ENCODE results near the gene FRS3. TPM values are rescaled to one million over a fixed set of nuclear protein-coding genes. Genes with fewer than 3 reads are reported as not detected.
A peak's percentile ranks its signal among the peaks of the same experiment; 100 is the strongest.

FRS3 gene
- total and polyA plus RNA-seq, 2 of the 13 experiments (the other 11 are each of a cell fraction or from before 2014, with no cell fraction given) = 3.0 to 7.4 TPM

GRCh38 chr6:41735427-41736185 is 44.1 kb downstream of the FRS3 start, which contains the start of gene TFEB (continued):
- TF ChIP-seq ZSCAN31 (CRISPR knock-in tag; IDR thresholded peaks at IDR 0.05; ENCODE audit: low read depth) = 0 out of 2 replicates have a peak, but pooled peaks have one; percentile 52
- no peak for TF ChIP-seq SMARCC2 (IDR thresholded peaks at IDR 0.05)
- no peak; the same call in 1 of the 2 replicates for TF ChIP-seq ZNF724P (CRISPR knock-in tag; IDR thresholded peaks at IDR 0.05; ENCODE audit: borderline replicate concordance)
- no peak for TF ChIP-seq KDM6A (CRISPR knock-in tag; IDR thresholded peaks at IDR 0.05; ENCODE audit: low read depth)
- 0 out of 2 replicates have a peak, but pooled peaks have one; percentile 37 for TF ChIP-seq KAT7 (CRISPR knock-in tag; IDR thresholded peaks at IDR 0.05; ENCODE audit: borderline replicate concordance)
- no peak for TF ChIP-seq RNF219 (CRISPR knock-in tag; IDR thresholded peaks at IDR 0.05)
- TF ChIP-seq HDAC1 (CRISPR knock-in tag; IDR thresholded peaks at IDR 0.05) = peak; percentile 77
- TF ChIP-seq RCOR2 (CRISPR knock-in tag; IDR thresholded peaks at IDR 0.05) = 0 out of 2 replicates have a peak, but pooled peaks have one; percentile 18
- TF ChIP-seq KDM5B (CRISPR knock-in tag; IDR thresholded peaks at IDR 0.05; ENCODE audit: borderline replicate concordance) = no peak; the same call in 1 of the 2 replicates
- TF ChIP-seq ZNF576 (CRISPR knock-in tag; IDR thresholded peaks at IDR 0.05) = no peak
- peak; percentile 53; the same call in 1 of the 2 replicates for TF ChIP-seq MYNN (CRISPR knock-in tag; IDR thresholded peaks at IDR 0.05; ENCODE audit: low read depth)
- TF ChIP-seq GMEB1 (CRISPR knock-in tag; IDR thresholded peaks at IDR 0.05; ENCODE audit: borderline replicate concordance) = peak; percentile 85
- TF ChIP-seq PHF8 (CRISPR knock-in tag; IDR thresholded peaks at IDR 0.05) = no peak; the same call in 1 of the 2 replicates
- peak; percentile 92; the same call in 1 of the 2 replicates for TF ChIP-seq ZNF777 (CRISPR knock-in tag; IDR thresholded peaks at IDR 0.05)
- no peak for TF ChIP-seq SMYD3 (CRISPR knock-in tag; IDR thresholded peaks at IDR 0.05)
- TF ChIP-seq SOX6 (IDR thresholded peaks at IDR 0.05) = no peak
- TF ChIP-seq SOX6 (CRISPR knock-in tag; IDR thresholded peaks at IDR 0.05) = peak; percentile 57; the same call in 1 of the 2 replicates
- peak; percentile 66 for TF ChIP-seq FOSL2 (CRISPR knock-in tag; IDR thresholded peaks at IDR 0.05)
- peak; percentile 72; the same call in 1 of the 2 replicates for TF ChIP-seq CC2D1A (CRISPR knock-in tag; IDR thresholded peaks at IDR 0.05)
- TF ChIP-seq ZGPAT (CRISPR knock-in tag; IDR thresholded peaks at IDR 0.05) = peak; percentile 87
- 0 out of 2 replicates have a peak, but pooled peaks have one; percentile 29 for TF ChIP-seq ZNF691 (CRISPR knock-in tag; IDR thresholded peaks at IDR 0.05; ENCODE audit: borderline replicate concordance, low read depth)
- no peak for TF ChIP-seq ZNF546 (CRISPR knock-in tag; conservative IDR thresholded peaks at IDR 0.05)
